Mesenchymal stem cell (in vitro differentiated cells and primary cell): ENCODE measurements around the gene C2orf81.

Experiments used
- DNase-seq: peaks from one replicate; pipeline ENCODE4 v3.0.0-alpha.2; 2013
- H2AFZ ChIP-seq: one replicate; pipeline ENCODE4 v1.6.1; 2013; ENCODE audit warnings: low read depth, mild to moderate bottlenecking, control low read depth, inconsistent platforms, low read length, moderate library complexity
- H2AK5ac ChIP-seq: 2 replicates; pipeline ENCODE4 v1.6.1; 2013; ENCODE audit warnings: low read length, moderate library complexity, mild to moderate bottlenecking, inconsistent platforms; ENCODE audit not compliant: severe bottlenecking
- H2BK120ac ChIP-seq: one replicate; pipeline ENCODE4 v1.6.1; 2013; ENCODE audit warnings: low read depth, mild to moderate bottlenecking, inconsistent platforms, low read length, moderate library complexity
- H2BK12ac ChIP-seq, 2 experiments: one replicate each; pipeline ENCODE4 v1.6.1; 2013; ENCODE audit warnings: inconsistent platforms in 2 of 2, low read length in 2 of 2, mild to moderate bottlenecking in 2 of 2, moderate library complexity in 2 of 2, control low read depth in 1 of 2
- H2BK15ac ChIP-seq: one replicate; pipeline ENCODE4 v1.6.1; 2013; ENCODE audit warnings: mild to moderate bottlenecking, low read depth, inconsistent platforms; ENCODE audit not compliant: poor library complexity, severe bottlenecking
- H2BK5ac ChIP-seq: 2 replicates; pipeline ENCODE4 v1.6.1; 2013; ENCODE audit warnings: low read depth, mild to moderate bottlenecking, low read length, control low read depth, inconsistent platforms; ENCODE audit not compliant: poor library complexity, severe bottlenecking
- H3K14ac ChIP-seq, 2 experiments: one replicate each; pipeline ENCODE4 v1.6.1; 2013; ENCODE audit warnings: inconsistent platforms in 2 of 2, low read length in 2 of 2, control low read depth in 1 of 2, mild to moderate bottlenecking in 1 of 2, moderate library complexity in 1 of 2
- H3K18ac ChIP-seq, 2 experiments: one replicate each; pipeline ENCODE4 v1.6.1; 2013; ENCODE audit warnings: inconsistent platforms in 2 of 2, low read length in 2 of 2, control low read depth in 1 of 2, low read depth in 1 of 2, mild to moderate bottlenecking in 1 of 2
- H3K23ac ChIP-seq, 2 experiments: one replicate each; pipeline ENCODE4 v1.6.1; 2013; ENCODE audit warnings: inconsistent platforms in 2 of 2, low read length in 2 of 2, mild to moderate bottlenecking in 2 of 2, moderate library complexity in 2 of 2, control low read depth in 1 of 2
- H3K27ac ChIP-seq: 2 replicates; pipeline ENCODE4 v1.5.1; 2013; ENCODE audit warnings: mild to moderate bottlenecking, moderate library complexity, low read length, control low read depth, inconsistent platforms; ENCODE audit not compliant: poor library complexity, severe bottlenecking
- H3K27me3 ChIP-seq, 2 experiments: 2 replicates each; pipeline versions ENCODE4 v1.6.1 to v1.7.0; 2013; ENCODE audit warnings: low read length in 2 of 2, mild to moderate bottlenecking in 2 of 2, moderate library complexity in 2 of 2, control low read depth in 1 of 2, inconsistent platforms in 1 of 2; ENCODE audit not compliant: control insufficient read depth in 1 of 2, insufficient read depth in 1 of 2
- H3K36me3 ChIP-seq, 2 experiments: 2 replicates each; pipeline versions ENCODE4 v1.6.1 to v1.7.0; 2013; ENCODE audit warnings: low read length in 2 of 2, control low read depth in 1 of 2, inconsistent platforms in 1 of 2, low read depth in 1 of 2, mild to moderate bottlenecking in 1 of 2; ENCODE audit not compliant: insufficient read depth in 2 of 2, control insufficient read depth in 1 of 2
- H3K4ac ChIP-seq, 2 experiments: one replicate each; pipeline ENCODE4 v1.6.1; 2013; ENCODE audit warnings: inconsistent platforms in 2 of 2, low read length in 2 of 2, mild to moderate bottlenecking in 2 of 2, moderate library complexity in 2 of 2, control low read depth in 1 of 2, low read depth in 1 of 2
- H3K4me1 ChIP-seq: 2 replicates; pipeline ENCODE4 v1.6.1; 2013; ENCODE audit warnings: low read depth, low read length, control low read depth; ENCODE audit not compliant: control insufficient read depth, insufficient read depth
- H3K4me2 ChIP-seq: 2 replicates; pipeline ENCODE4 v1.6.1; 2013; ENCODE audit warnings: low read length, mild to moderate bottlenecking, inconsistent platforms; ENCODE audit not compliant: poor library complexity, severe bottlenecking
- H3K4me3 ChIP-seq, 2 experiments: 2 replicates each; pipeline versions ENCODE4 v1.5.1 to v1.7.0; 2013; ENCODE audit warnings: low read length in 2 of 2, mild to moderate bottlenecking in 2 of 2, control low read depth in 1 of 2, low read depth in 1 of 2; ENCODE audit not compliant: insufficient read depth in 1 of 2
- H3K79me1 ChIP-seq: replicated peaks from 2 replicates; pipeline ENCODE4 v1.6.1; 2013; ENCODE audit warnings: mild to moderate bottlenecking, control low read depth, low read length, inconsistent platforms; ENCODE audit not compliant: poor library complexity, severe bottlenecking
- H3K9ac ChIP-seq: 2 replicates; pipeline ENCODE4 v1.7.0; 2013; ENCODE audit warnings: mild to moderate bottlenecking, low read length, moderate library complexity
- H3K9me3 ChIP-seq: 2 replicates; pipeline ENCODE4 v1.7.0; 2013; ENCODE audit warnings: mild to moderate bottlenecking, low read length; ENCODE audit not compliant: control insufficient read depth
- H4K8ac ChIP-seq: one replicate; pipeline ENCODE4 v1.6.1; 2013; ENCODE audit warnings: inconsistent platforms, mild to moderate bottlenecking, low read length, moderate library complexity
- H4K91ac ChIP-seq: one replicate; pipeline ENCODE4 v1.6.1; 2013; ENCODE audit warnings: mild to moderate bottlenecking, low read length, inconsistent platforms
- WGBS: methylation state at CpG from one replicate; pipeline ENCODE4 v1.1.7; 2013; ENCODE audit warnings: mixed read lengths; 5-methylcytosine and 5-hydroxymethylcytosine counted together

The C2orf81 gene

GRCh38 chr2:74401891-74402290 lies 19.5 kb downstream of the C2orf81 start:
- 63% methylated on average over 1 of the region's 2 CpGs for WGBS

DNA sequence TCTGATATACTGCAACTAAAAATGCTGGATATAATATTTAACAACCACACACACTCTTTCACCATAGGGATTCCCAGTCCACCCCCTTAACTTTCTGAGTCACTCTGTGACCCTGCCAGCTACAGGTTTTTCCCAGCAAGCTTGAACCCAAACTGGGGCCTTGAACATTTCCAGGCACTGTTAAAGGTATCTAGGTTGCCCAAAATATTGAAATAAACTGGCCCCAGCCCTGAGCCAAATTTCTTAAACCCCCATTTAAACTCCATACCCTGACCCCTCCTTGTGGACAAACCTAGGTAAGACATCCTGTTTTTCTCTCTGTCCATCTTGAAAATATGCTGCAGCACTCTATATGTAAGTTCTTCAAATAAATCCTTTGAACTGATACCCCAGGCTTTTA lies 21.6 kb downstream of the C2orf81 start:
- H3K4ac ChIP-seq = no peak overlapping the region
- no peaks in the 10 kb centered on the region for H3K4me1 ChIP-seq
- no peak overlapping the region for H2AFZ ChIP-seq
- H2BK120ac ChIP-seq = no peak overlapping the region
- no peak overlapping the region for H3K4me2 ChIP-seq
- no peaks in the 10 kb centered on the region for H3K36me3 ChIP-seq
- H3K14ac ChIP-seq = no peak overlapping the region
- DNase-seq = peak; percentile 32
- no peak overlapping the region for H3K9ac ChIP-seq
- no peaks in the 10 kb centered on the region for H3K79me1 ChIP-seq
- H2BK15ac ChIP-seq = no peak overlapping the region
- H2BK12ac ChIP-seq = no peak overlapping the region
- H2AK5ac ChIP-seq = no peak overlapping the region
- no peak overlapping the region for H3K4me3 ChIP-seq
- H3K27ac ChIP-seq = no peak overlapping the region
- no peak overlapping the region for H3K18ac ChIP-seq
- no peak overlapping the region for H3K23ac ChIP-seq
- no peaks in the 10 kb centered on the region for H3K9me3 ChIP-seq
- no peak overlapping the region for H2BK5ac ChIP-seq
- H4K8ac ChIP-seq = no peak overlapping the region
- no peaks in the 10 kb centered on the region for H3K27me3 ChIP-seq
- no peak overlapping the region for H4K91ac ChIP-seq

More at GRCh38 chr2:74401891-74402290, 19.5 kb downstream of the C2orf81 start:
- Histone ChIP-seq H3K27ac (no peak overlapping the region), H3K4me1 (peaks cover under 1% of the 10 kb centered on the region), H3K4me3 (no peak overlapping the region), H3K14ac (no peak overlapping the region), H2BK120ac (no peak overlapping the region), H3K9ac (no peak overlapping the region), H4K8ac (no peak overlapping the region), H3K18ac (no peak overlapping the region), H4K91ac (no peak overlapping the region), H3K27me3 (no peaks in the 10 kb centered on the region), H3K79me1 (no peaks in the 10 kb centered on the region), H2BK5ac (no peak overlapping the region), H2AK5ac (no peak overlapping the region), H3K4me2 (no peak overlapping the region), H2AFZ (no peak overlapping the region), H2BK15ac (no peak overlapping the region), H3K23ac (no peak overlapping the region), H3K9me3 (no peaks in the 10 kb centered on the region), H2BK12ac (no peak overlapping the region), H3K4ac (no peak overlapping the region), H3K36me3 (no peaks in the 10 kb centered on the region)
- no peak for DNase-seq

DNA sequence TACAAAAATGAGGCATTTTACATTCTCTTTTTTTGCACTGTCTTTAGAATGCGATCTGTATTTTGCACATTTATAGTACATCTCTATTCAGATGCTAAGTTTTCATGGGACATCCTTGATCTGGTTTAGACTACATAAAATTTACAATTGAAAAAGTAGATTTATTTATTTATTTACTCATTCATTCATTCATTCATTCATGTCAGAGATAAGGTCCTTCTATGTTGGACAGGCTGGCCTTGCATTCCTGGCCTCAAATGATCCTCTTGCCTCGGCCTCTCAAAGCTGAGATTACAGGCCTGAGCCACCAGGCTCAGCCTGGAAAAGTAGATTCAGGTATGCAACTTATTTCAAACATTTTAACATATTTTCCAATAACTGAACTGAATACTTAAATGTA lies 25.3 kb downstream of the C2orf81 start:
- Histone ChIP-seq H3K14ac (no peak overlapping the region), H3K4ac (no peak overlapping the region), H3K4me1 (peaks cover 2% of the 10 kb centered on the region), H3K4me2 (no peak overlapping the region), H2AFZ (no peak overlapping the region), H3K79me1 (no peaks in the 10 kb centered on the region), H3K4me3 (no peak overlapping the region), H3K9ac (no peak overlapping the region), H3K23ac (no peak overlapping the region), H2AK5ac (no peak overlapping the region), H3K27ac (no peak overlapping the region), H2BK5ac (no peak overlapping the region), H4K8ac (no peak overlapping the region), H3K27me3 (no peaks in the 10 kb centered on the region), H2BK12ac (no peak overlapping the region), H2BK15ac (no peak overlapping the region), H4K91ac (no peak overlapping the region), H3K9me3 (no peaks in the 10 kb centered on the region), H3K18ac (no peak overlapping the region), H3K36me3 (no peaks in the 10 kb centered on the region), H2BK120ac (no peak overlapping the region)
- WGBS = 88% methylated on average over 1 of the region's 2 CpGs
- DNase-seq = no peak

GRCh38 chr2:74393525-74393924 lies 27.9 kb downstream of the C2orf81 start:
- Histone ChIP-seq H3K9me3 (no peaks in the 10 kb centered on the region), H2AFZ (no peak overlapping the region), H3K27me3 (no peaks in the 10 kb centered on the region), H3K4ac (no peak overlapping the region), H3K27ac (no peak overlapping the region), H4K8ac (no peak overlapping the region), H2BK120ac (no peak overlapping the region), H3K23ac (no peak overlapping the region), H3K9ac (no peak overlapping the region), H3K79me1 (peaks cover 6% of the 10 kb centered on the region), H2BK12ac (no peak overlapping the region), H2AK5ac (no peak overlapping the region), H3K18ac (no peak overlapping the region), H4K91ac (no peak overlapping the region), H2BK5ac (no peak overlapping the region), H3K4me1 (peaks cover 2% of the 10 kb centered on the region), H3K36me3 (no peaks in the 10 kb centered on the region), H2BK15ac (no peak overlapping the region), H3K4me2 (no peak overlapping the region), H3K14ac (no peak overlapping the region), H3K4me3 (no peak overlapping the region)
- no peak for DNase-seq
- 89% methylated on average over 1 of the region's 1 CpG for WGBS
